T1000 (cell line): Measurements from ENCODE around the gene AICDA.
"Not testable (repeated sequence)": the region's sequence is repeated elsewhere in the genome, so short reads cannot be mapped to it uniquely, and the experiment has no call there.

Source experiments
- DNase-seq: peaks from one replicate; lab custom pipeline; 2025; ENCODE audit warnings: mixed read lengths; lab: John Stamatoyannopoulos, UW

AICDA gene

GRCh38 chr12:8612629-8613028 is at the start of gene AICDA:
Gene AICDA (minus strand): TSS chr12:8612859. CDS start chr12:8612767, 92 bp downstream.
- no peak for DNase-seq

GRCh38 chr12:8661751-8662150 is 49.1 kb upstream of the AICDA start:
- DNase-seq: no peak

- DNase-seq: no peak
Measured at GRCh38 chr12:8661016-8661415, 48.4 kb upstream of the AICDA start.

- DNase-seq: no peak
Measured at GRCh38 chr12:8658346-8658745, 45.7 kb upstream of the AICDA start.

GRCh38 chr12:8655421-8655820 is 42.8 kb upstream of the AICDA start:
- DNase-seq: no peak

GRCh38 chr12:8648576-8649205 is 36.0 kb upstream of the AICDA start:
- no peak for DNase-seq

GRCh38 chr12:8647968-8648367 is 35.3 kb upstream of the AICDA start:
- DNase-seq: no peak

- DNase-seq: no peak
Measured at GRCh38 chr12:8644345-8645248, 31.9 kb upstream of the AICDA start.

GRCh38 chr12:8642775-8643174 is 30.1 kb upstream of the AICDA start:
- no peak for DNase-seq

GRCh38 chr12:8639936-8640335 is 27.3 kb upstream of the AICDA start:
- DNase-seq: no peak

- no peak for DNase-seq
Measured at GRCh38 chr12:8638951-8639350, 26.3 kb upstream of the AICDA start.

- DNase-seq: no peak
Measured at GRCh38 chr12:8637666-8638065, 25.0 kb upstream of the AICDA start.

- no peak for DNase-seq
Measured at GRCh38 chr12:8637244-8637643, 24.6 kb upstream of the AICDA start.

- no peak for DNase-seq
Measured at GRCh38 chr12:8636581-8636980, 23.9 kb upstream of the AICDA start.

- DNase-seq: not testable (repeated sequence)
Measured at GRCh38 chr12:8636007-8636346, 23.3 kb upstream of the AICDA start.

GRCh38 chr12:8635342-8636006 is 22.8 kb upstream of the AICDA start:
- not testable (repeated sequence) for DNase-seq

GRCh38 chr12:8630131-8630530 is 17.5 kb upstream of the AICDA start:
- DNase-seq: no peak

GRCh38 chr12:8629486-8630033 is 16.9 kb upstream of the AICDA start:
- no peak for DNase-seq

- DNase-seq: no peak
Measured at GRCh38 chr12:8628731-8629130, 16.1 kb upstream of the AICDA start.

GRCh38 chr12:8624750-8625149 is 12.1 kb upstream of the AICDA start:
- not testable (repeated sequence) for DNase-seq

- no peak for DNase-seq
Measured at GRCh38 chr12:8622646-8623045, 10.0 kb upstream of the AICDA start.

GRCh38 chr12:8615206-8615605 is 2.5 kb upstream of the AICDA start:
- no peak for DNase-seq

- DNase-seq: not testable (repeated sequence)
Measured at GRCh38 chr12:8613881-8614280, 1.2 kb upstream of the AICDA start.
